ENCODE measurements around the gene FES. TPM values are rescaled to one million over a fixed set of nuclear protein-coding genes. Genes with fewer than 3 reads are reported as not detected.

Gene FES
- total and polyA plus RNA-seq, 5 donors: 15.6 to 21.0 (median 17.6) TPM

GRCh38 chr15:90883526-90883975 lies 753 bp upstream of the FES start:
- Histone ChIP-seq H3K9me3 (ENCODE audit: control insufficient read depth, low read length) (no peaks in the 10 kb centered on the region), H3K4me1 (ENCODE audit: control insufficient read depth, insufficient read depth, low read length) (peaks cover 4% of the 10 kb centered on the region), H3K27me3 (ENCODE audit: control insufficient read depth, insufficient read depth) (no peaks in the 10 kb centered on the region), H3K4me3 (ENCODE audit: low read length) (peak overlapping the region; percentile 66), H3K27ac (ENCODE audit: low read length) (peak overlapping the region; percentile 92)
- intact Hi-C loops (cut with DNase I): loop anchor here in 1 of 4 donors (10.0 kb wide), 1 partner anchor 169 kb away; the partner anchor contains the start of gene BLM
- ATAC-seq (peak in 1 of 2 donors; percentile 2), DNase-seq (peak in 2 of 3 donors; percentile 13 to 71)
- WGBS: 38% methylated on average over 7 of the region's 7 CpGs

- no peaks in the 10 kb centered on the region for H3K27me3 ChIP-seq (ENCODE audit: control insufficient read depth, insufficient read depth)
- intact Hi-C loops (cut with DNase I): loop anchor here in 3 of 4 donors (1.0 to 10.0 kb wide), 5 partner anchors 168 to 238 kb away; partner anchors contain the start of gene BLM (in 2 of the 3)
- peaks cover 4% of the 10 kb centered on the region for H3K4me1 ChIP-seq (ENCODE audit: control insufficient read depth, insufficient read depth, low read length)
- DNase-seq (no peak), ATAC-seq (peak; percentile 3 to 4)
- H3K4me3 ChIP-seq (ENCODE audit: low read length): peak overlapping the region; percentile 66
- WGBS: 30% methylated on average over 16 of the region's 16 CpGs
- no peaks in the 10 kb centered on the region for H3K9me3 ChIP-seq (ENCODE audit: control insufficient read depth, low read length)
- H3K27ac ChIP-seq (ENCODE audit: low read length): peak overlapping the region; percentile 92
These were observed 571 bp downstream of the FES start for GRCh38 chr15:90884719-90885431.

- DNase-seq: peak; percentile 82 to 94 (median 93)
- H3K27ac ChIP-seq (ENCODE audit: low read length): peak overlapping the region; percentile 92
- 44% methylated on average over 23 of the region's 23 CpGs for WGBS
- intact Hi-C loops (cut with DNase I): loop anchor here (1.0 to 10.0 kb wide), 5 partner anchors 168 to 238 kb away; partner anchors contain the start of gene BLM (in 2 of the 4)
- H3K27me3 ChIP-seq (ENCODE audit: control insufficient read depth, insufficient read depth): no peaks in the 10 kb centered on the region
- peak; percentile 62 to 66 for ATAC-seq
- H3K4me1 ChIP-seq (ENCODE audit: control insufficient read depth, insufficient read depth, low read length): peaks cover 4% of the 10 kb centered on the region
- H3K4me3 ChIP-seq (ENCODE audit: low read length): peak overlapping the region; percentile 66
- H3K9me3 ChIP-seq (ENCODE audit: control insufficient read depth, low read length): no peaks in the 10 kb centered on the region
These were observed 1.4 kb downstream of the FES start for GRCh38 chr15:90885432-90886290.

GRCh38 chr15:90886291-90886614 lies 1.9 kb downstream of the FES start:
- Histone ChIP-seq H3K9me3 (ENCODE audit: control insufficient read depth, low read length) (no peaks in the 10 kb centered on the region), H3K27me3 (ENCODE audit: control insufficient read depth, insufficient read depth) (no peaks in the 10 kb centered on the region), H3K27ac (ENCODE audit: low read length) (no peak overlapping the region), H3K4me3 (ENCODE audit: low read length) (no peak overlapping the region), H3K4me1 (ENCODE audit: control insufficient read depth, insufficient read depth, low read length) (peaks cover 4% of the 10 kb centered on the region)
- DNase-seq (no peak), ATAC-seq (no peak)
- intact Hi-C loops (cut with DNase I): loop anchor here (1.0 to 10.0 kb wide), 4 partner anchors 169 to 239 kb away; partner anchors contain the start of gene BLM (in 2 of the 4)
- WGBS: 31% methylated on average over 5 of the region's 5 CpGs

- WGBS: 92% methylated on average over 13 of the region's 13 CpGs
These were observed 2.8 kb downstream of the FES start for GRCh38 chr15:90887037-90887481.

GRCh38 chr15:90889313-90889730 lies 5.0 kb downstream of the FES start:
- intact Hi-C loops (cut with DNase I): loop anchor here in 3 of 4 donors (5.0 to 10.0 kb wide), 3 partner anchors 172 to 242 kb away; partner anchors contain the start of gene BLM (in 2 of the 3)
- ATAC-seq (no peak), DNase-seq (peak in 1 of 3 donors; percentile 39)
- no peaks in the 10 kb centered on the region for H3K27me3 ChIP-seq (ENCODE audit: control insufficient read depth, insufficient read depth)
- H3K27ac ChIP-seq (ENCODE audit: low read length): no peak overlapping the region
- H3K4me3 ChIP-seq (ENCODE audit: low read length): no peak overlapping the region
- WGBS: 92% methylated on average over 18 of the region's 18 CpGs
- H3K9me3 ChIP-seq (ENCODE audit: control insufficient read depth, low read length): no peaks in the 10 kb centered on the region
- H3K4me1 ChIP-seq (ENCODE audit: control insufficient read depth, insufficient read depth, low read length): no peaks in the 10 kb centered on the region

More at GRCh38 chr15:90887037-90887481, 2.8 kb downstream of the FES start:
- Histone ChIP-seq H3K27me3 (ENCODE audit: control insufficient read depth, insufficient read depth) (no peaks in the 10 kb centered on the region), H3K9me3 (ENCODE audit: control insufficient read depth, low read length) (no peaks in the 10 kb centered on the region), H3K4me1 (ENCODE audit: control insufficient read depth, insufficient read depth, low read length) (peaks cover 4% of the 10 kb centered on the region), H3K27ac (ENCODE audit: low read length) (no peak overlapping the region), H3K4me3 (ENCODE audit: low read length) (no peak overlapping the region)
- DNase-seq (peak in 2 of 3 donors; percentile 10 to 42), ATAC-seq (no peak)
- intact Hi-C loops (cut with DNase I): loop anchor here in 3 of 4 donors (5.0 to 10.0 kb wide), 3 partner anchors 170 to 240 kb away; partner anchors contain the start of gene BLM (in 2 of the 3)

- H3K4me3 ChIP-seq (ENCODE audit: low read length): no peak overlapping the region
- no peaks in the 10 kb centered on the region for H3K9me3 ChIP-seq (ENCODE audit: control insufficient read depth, low read length)
- no peaks in the 10 kb centered on the region for H3K4me1 ChIP-seq (ENCODE audit: control insufficient read depth, insufficient read depth, low read length)
- no peak for ATAC-seq
- no peaks in the 10 kb centered on the region for H3K27me3 ChIP-seq (ENCODE audit: control insufficient read depth, insufficient read depth)
- DNase-seq: peak in 2 of 3 donors; percentile 46 to 57
- H3K27ac ChIP-seq (ENCODE audit: low read length): no peak overlapping the region
- 90% methylated on average over 31 of the region's 31 CpGs for WGBS
- intact Hi-C loops (cut with DNase I): loop anchor here in 3 of 4 donors (5.0 to 10.0 kb wide), 3 partner anchors 173 to 243 kb away; partner anchors contain the start of gene BLM (in 2 of the 3)
These were observed 5.6 kb downstream of the FES start for GRCh38 chr15:90889736-90890456.

GRCh38 chr15:90890839-90891238 lies 6.5 kb downstream of the FES start:
- WGBS: 88% methylated on average over 12 of the region's 12 CpGs
- no peak for DNase-seq
- no peak overlapping the region for H3K27ac ChIP-seq (ENCODE audit: low read length)
- no peak for ATAC-seq
- no peaks in the 10 kb centered on the region for H3K9me3 ChIP-seq (ENCODE audit: control insufficient read depth, low read length)
- no peak overlapping the region for H3K4me3 ChIP-seq (ENCODE audit: low read length)
- H3K4me1 ChIP-seq (ENCODE audit: control insufficient read depth, insufficient read depth, low read length): no peaks in the 10 kb centered on the region
- intact Hi-C loops (cut with DNase I): no loop called here
- no peaks in the 10 kb centered on the region for H3K27me3 ChIP-seq (ENCODE audit: control insufficient read depth, insufficient read depth)

GRCh38 chr15:90891346-90891949 lies 7.1 kb downstream of the FES start:
- no peaks in the 10 kb centered on the region for H3K27me3 ChIP-seq (ENCODE audit: control insufficient read depth, insufficient read depth)
- no peaks in the 10 kb centered on the region for H3K9me3 ChIP-seq (ENCODE audit: control insufficient read depth, low read length)
- H3K4me1 ChIP-seq (ENCODE audit: control insufficient read depth, insufficient read depth, low read length): no peaks in the 10 kb centered on the region
- intact Hi-C loops (cut with DNase I): no loop called here
- H3K4me3 ChIP-seq (ENCODE audit: low read length): no peak overlapping the region
- ATAC-seq (no peak), DNase-seq (peak in 1 of 3 donors; percentile 26)
- no peak overlapping the region for H3K27ac ChIP-seq (ENCODE audit: low read length)
- 89% methylated on average over 8 of the region's 8 CpGs for WGBS

GRCh38 chr15:90892023-90892422 lies 7.7 kb downstream of the FES start:
- H3K27ac ChIP-seq (ENCODE audit: low read length): no peak overlapping the region
- no peaks in the 10 kb centered on the region for H3K27me3 ChIP-seq (ENCODE audit: control insufficient read depth, insufficient read depth)
- DNase-seq: peak in 2 of 3 donors; percentile 29 to 46
- WGBS: 95% methylated on average over 11 of the region's 11 CpGs
- no peak overlapping the region for H3K4me3 ChIP-seq (ENCODE audit: low read length)
- H3K4me1 ChIP-seq (ENCODE audit: control insufficient read depth, insufficient read depth, low read length): no peaks in the 10 kb centered on the region
- no peak for ATAC-seq
- H3K9me3 ChIP-seq (ENCODE audit: control insufficient read depth, low read length): no peaks in the 10 kb centered on the region
- intact Hi-C loops (cut with DNase I): no loop called here

Measured in right cardiac atrium (tissue), 5 donors.